GM18951 (cell line): ENCODE measurements around the gene MTHFD2L.
"Not testable (repeated sequence)": the region's sequence is repeated elsewhere in the genome, so short reads cannot be mapped to it uniquely, and the experiment has no call there.

Experiments
- POLR2A ChIP-seq: IDR thresholded peaks from 4 replicates; pipeline ENCODE4 v1.6.1; 2011; ENCODE audit warnings: mild to moderate bottlenecking; ENCODE audit not compliant: insufficient read length, insufficient read depth; ENCODE audit errors: extremely low read depth
- in situ Hi-C: fragments of 300-500 bp; cut with MboI; formaldehyde crosslinking; loops from one replicate; pipeline ENCODE4 v1.12.0; 2022; ENCODE audit warnings: low sequenced_read_pairs, mixed read lengths, inconsistent platforms; ENCODE audit not compliant: unreplicated experiment

Gene MTHFD2L

DNA sequence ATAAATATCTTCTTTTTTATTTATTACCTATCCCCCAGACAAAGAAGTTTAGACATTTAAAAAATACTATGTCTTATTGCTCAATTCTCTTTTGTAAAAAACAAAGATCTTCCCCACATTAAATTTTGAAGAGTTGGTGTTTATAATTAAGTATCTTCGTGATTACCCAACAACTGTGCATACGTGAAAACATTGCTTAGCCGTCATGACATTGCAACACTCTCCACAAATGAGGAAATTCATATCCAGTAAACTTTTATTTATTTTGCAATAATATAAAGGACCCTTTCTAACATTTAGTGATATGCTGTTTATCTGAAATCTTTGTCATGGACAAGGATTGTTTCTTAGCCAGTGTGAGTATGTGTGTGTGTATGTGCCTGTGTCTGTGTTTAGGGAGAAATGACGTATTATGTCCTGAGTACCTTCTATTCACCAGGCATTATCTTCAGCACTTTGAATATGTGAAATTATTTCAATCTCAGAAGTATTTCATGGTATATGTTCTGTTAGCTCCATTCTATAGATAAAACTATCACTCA is 180.9 kb downstream of the MTHFD2L start:
- no peak for TF ChIP-seq POLR2A

DNA sequence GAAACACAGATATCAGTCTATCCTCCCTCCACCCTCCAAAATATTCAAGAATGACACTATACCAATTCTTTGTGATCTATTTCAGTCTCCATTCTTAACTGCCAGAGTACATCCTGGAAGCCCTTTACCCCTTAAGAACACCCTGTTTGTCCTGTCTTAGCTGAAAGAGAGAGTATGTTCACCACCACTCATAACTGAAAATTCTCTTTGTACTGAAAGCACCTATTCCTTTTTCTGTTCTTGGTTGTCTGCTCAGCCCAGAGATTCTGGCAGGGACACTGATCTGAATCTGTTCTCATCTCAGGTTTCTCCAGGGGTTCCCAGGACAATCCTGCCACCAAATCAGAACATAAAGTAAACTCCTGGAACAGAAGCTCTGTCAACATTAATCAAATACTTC is 181.6 kb downstream of the MTHFD2L start:
- in situ Hi-C loops: no loop called here
- TF ChIP-seq POLR2A: no peak

More for the DNA sequence above, 180.9 kb downstream of the MTHFD2L start:
- in situ Hi-C loops: no loop called here

DNA sequence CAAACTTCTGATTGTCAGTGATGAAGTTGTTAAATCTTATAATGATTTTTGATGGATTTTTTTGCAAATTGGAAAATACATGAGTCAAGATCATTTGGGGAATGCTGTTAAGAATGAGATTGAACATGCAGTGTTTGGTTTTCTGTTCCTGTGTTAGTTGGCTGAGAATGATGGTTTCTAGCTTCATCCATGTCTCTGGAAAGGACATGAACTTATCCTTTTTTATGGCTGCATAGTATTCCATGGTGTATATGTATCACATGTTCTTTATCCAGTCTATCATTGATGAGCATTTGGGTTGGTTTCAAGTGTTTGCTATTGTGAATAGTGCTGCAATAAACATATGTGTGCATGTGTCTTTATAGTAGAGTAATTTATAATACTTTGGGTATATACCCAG is 182.5 kb downstream of the MTHFD2L start:
- in situ Hi-C loops: not testable (repeated sequence)

DNA sequence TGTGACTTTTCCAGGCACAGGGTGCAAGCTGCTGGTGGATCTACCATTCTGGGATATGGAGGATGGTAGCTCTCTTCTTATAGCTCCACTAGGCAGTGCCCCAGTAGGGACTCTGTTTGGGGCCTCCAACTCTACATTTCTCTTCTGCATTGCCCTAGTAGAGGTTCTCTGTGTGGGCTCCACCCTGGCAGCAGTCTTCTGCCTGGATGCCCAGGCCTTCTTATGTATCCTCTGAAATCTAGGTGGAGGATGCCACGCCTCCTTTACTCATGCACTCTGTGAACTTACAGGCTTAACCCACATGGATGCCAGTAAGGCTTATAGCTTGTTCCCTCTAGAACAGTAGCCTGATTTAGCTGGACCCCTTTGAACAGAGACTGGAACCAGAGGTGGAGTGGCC is 186.1 kb downstream of the MTHFD2L start:
- no peak for TF ChIP-seq POLR2A
- in situ Hi-C loops: no loop called here
